H9 (cell line): Measurements from ENCODE around the gene BCAS3. TPM values are rescaled to one million over a fixed set of nuclear protein-coding genes. Genes with fewer than 3 reads are reported as not detected.
A peak's percentile ranks its signal among the peaks of the same experiment; 100 is the strongest.

Source experiments
- DNase-seq: peaks from one replicate; pipeline ENCODE4 v3.0.0-alpha.2; 2017
- H2AFZ ChIP-seq: one replicate; pipeline ENCODE4 v1.6.1; 2013; ENCODE audit warnings: mild to moderate bottlenecking, low read length, control low read depth, moderate library complexity
- H2AK5ac ChIP-seq: 2 replicates; pipeline ENCODE4 v1.6.1; 2013; ENCODE audit warnings: low read length, control low read depth, mixed read lengths; ENCODE audit not compliant: insufficient read length
- H2BK120ac ChIP-seq: one replicate; pipeline ENCODE4 v1.6.1; 2013; ENCODE audit warnings: low read depth, mild to moderate bottlenecking, low read length, control low read depth, inconsistent platforms; ENCODE audit not compliant: poor library complexity, severe bottlenecking
- H2BK12ac ChIP-seq: 2 replicates; pipeline ENCODE4 v1.6.1; 2013; ENCODE audit warnings: low read length, control low read depth, mixed read lengths, low read depth; ENCODE audit not compliant: insufficient read length
- H2BK15ac ChIP-seq: 2 replicates; pipeline ENCODE4 v1.6.1; 2013; ENCODE audit warnings: low read depth, low read length, control low read depth
- H2BK20ac ChIP-seq: one replicate; pipeline ENCODE4 v1.6.1; 2013; ENCODE audit warnings: low read depth, mild to moderate bottlenecking, low read length, control low read depth, inconsistent platforms; ENCODE audit not compliant: poor library complexity, severe bottlenecking
- H2BK5ac ChIP-seq: 2 replicates; pipeline ENCODE4 v1.6.1; 2013; ENCODE audit warnings: low read length, control low read depth, mixed read lengths; ENCODE audit not compliant: insufficient read length
- H3K14ac ChIP-seq: 2 replicates; pipeline ENCODE4 v1.6.1; 2013; ENCODE audit warnings: low read length, control low read depth; ENCODE audit not compliant: insufficient read depth
- H3K18ac ChIP-seq: 2 replicates; pipeline ENCODE4 v1.6.1; 2013; ENCODE audit warnings: low read depth, mild to moderate bottlenecking, mixed read lengths, low read length, control low read depth; ENCODE audit not compliant: insufficient read length
- H3K23ac ChIP-seq: 2 replicates; pipeline ENCODE4 v1.6.1; 2013; ENCODE audit warnings: low read length, control low read depth, mixed read lengths, low read depth; ENCODE audit not compliant: insufficient read length
- H3K23me2 ChIP-seq: 2 replicates; pipeline ENCODE4 v1.6.1; 2013; ENCODE audit warnings: low read depth, mild to moderate bottlenecking, mixed read lengths, low read length, control low read depth; ENCODE audit not compliant: insufficient read length, poor library complexity, severe bottlenecking
- H3K27ac ChIP-seq: 2 replicates; pipeline ENCODE4 v1.5.1; 2013; ENCODE audit warnings: low read length, control low read depth, mixed read lengths, low read depth; ENCODE audit not compliant: insufficient read length
- H3K27me3 ChIP-seq: 2 replicates; pipeline ENCODE4 v1.6.1; 2013; ENCODE audit warnings: low read length, control low read depth, inconsistent platforms; ENCODE audit not compliant: insufficient read depth
- H3K4ac ChIP-seq: 2 replicates; pipeline ENCODE4 v1.6.1; 2013; ENCODE audit warnings: low read depth, mild to moderate bottlenecking, control low read depth, inconsistent platforms, low read length, moderate library complexity
- H3K4me1 ChIP-seq: 2 replicates; pipeline ENCODE4 v1.6.1; 2013; ENCODE audit warnings: low read length, control low read depth, inconsistent platforms; ENCODE audit not compliant: insufficient read depth
- H3K4me2 ChIP-seq: 2 replicates; pipeline ENCODE4 v1.6.1; 2013; ENCODE audit warnings: low read length, control low read depth, mixed read lengths; ENCODE audit not compliant: insufficient read length, insufficient read depth
- H3K56ac ChIP-seq: 2 replicates; pipeline ENCODE4 v1.6.1; 2013; ENCODE audit warnings: low read depth, mild to moderate bottlenecking, mixed read lengths, low read length, control low read depth; ENCODE audit not compliant: insufficient read length
- H3K79me1 ChIP-seq: 2 replicates; pipeline ENCODE4 v1.6.1; 2013; ENCODE audit warnings: low read depth, mild to moderate bottlenecking, moderate library complexity, low read length, control low read depth, inconsistent platforms; ENCODE audit not compliant: insufficient read depth, poor library complexity, severe bottlenecking
- H3K79me2 ChIP-seq: 2 replicates; pipeline ENCODE4 v1.6.1; 2013; ENCODE audit warnings: low read length, control low read depth, inconsistent platforms; ENCODE audit not compliant: insufficient read depth
- H3K9ac ChIP-seq: 2 replicates; pipeline ENCODE4 v1.6.1; 2013; ENCODE audit warnings: low read length, control low read depth, mixed read lengths; ENCODE audit not compliant: insufficient read length; ENCODE audit errors: extremely low read depth
- H3K9me3 ChIP-seq: one replicate; pipeline ENCODE4 v1.6.1; 2013; ENCODE audit warnings: low read depth, low read length, inconsistent platforms; ENCODE audit not compliant: control insufficient read depth
- H3T11ph ChIP-seq: one replicate; pipeline ENCODE4 v1.6.1; 2013; ENCODE audit warnings: mild to moderate bottlenecking, low read length, control low read depth, inconsistent platforms
- H4K20me1 ChIP-seq: one replicate; pipeline ENCODE4 v1.6.1; 2013; ENCODE audit not compliant: control insufficient read depth, insufficient read length, insufficient read depth
- H4K5ac ChIP-seq: 2 replicates; pipeline ENCODE4 v1.6.1; 2013; ENCODE audit warnings: low read depth, mild to moderate bottlenecking, mixed read lengths, low read length, control low read depth; ENCODE audit not compliant: insufficient read length
- H4K8ac ChIP-seq: replicated peaks from 2 replicates; pipeline ENCODE4 v1.6.1; 2013; ENCODE audit warnings: low read length, control low read depth, mixed read lengths, low read depth; ENCODE audit not compliant: insufficient read length
- H4K91ac ChIP-seq: 2 replicates; pipeline ENCODE4 v1.6.1; 2013; ENCODE audit warnings: low read depth, mild to moderate bottlenecking, moderate library complexity, mixed read lengths, low read length, control low read depth; ENCODE audit not compliant: insufficient read length
- H3K27ac Mint-ChIP-seq, 3 experiments: 2 replicates in 2 of 3; 3 replicates in 1 of 3; pipeline ENCODE4 v1.8.0; 2020 to 2021; ENCODE audit warnings: mixed read lengths in 3 of 3, mild to moderate bottlenecking in 1 of 3, moderate library complexity in 1 of 3
- H3K27me3 Mint-ChIP-seq: 2 replicates; pipeline ENCODE4 v1.8.0; 2021; ENCODE audit warnings: low read depth, mild to moderate bottlenecking, moderate library complexity, mixed read lengths
- H3K36me3 Mint-ChIP-seq, 3 experiments: 2 replicates in 2 of 3; 3 replicates in 1 of 3; pipeline ENCODE4 v1.8.0; 2020 to 2021; ENCODE audit warnings: low read depth in 3 of 3, mixed read lengths in 3 of 3; ENCODE audit not compliant: insufficient read depth in 1 of 3
- H3K4me1 Mint-ChIP-seq, 2 experiments: 2 replicates each; pipeline ENCODE4 v1.8.0; 2020; ENCODE audit warnings: mixed read lengths in 2 of 2
- H3K4me3 Mint-ChIP-seq, 2 experiments: 2 replicates in 1 of 2; 3 replicates in 1 of 2; pipeline ENCODE4 v1.8.0; 2020 to 2021; ENCODE audit warnings: mild to moderate bottlenecking in 2 of 2, mixed read lengths in 2 of 2, moderate library complexity in 1 of 2
- H3K9me3 Mint-ChIP-seq, 2 experiments: 2 replicates in 1 of 2; 3 replicates in 1 of 2; pipeline ENCODE4 v1.8.0; 2020; ENCODE audit warnings: mild to moderate bottlenecking in 2 of 2, mixed read lengths in 2 of 2, moderate library complexity in 1 of 2
- WGBS: extraction: QIAGEN DNeasy Blood & Tissue Kit; methylation state at CpG from one replicate; pipeline ENCODE4 v1.1.7; 2013; ENCODE audit warnings: missing lambda C conversion rate, low lambda C conversion rate, mixed read lengths; ENCODE audit not compliant: insufficient read length; ENCODE audit errors: extremely low coverage; 5-methylcytosine and 5-hydroxymethylcytosine counted together
- total RNA-seq: library from RNA; stranded (reverse); gene quantifications from 2 replicates; pipeline ENCODE4 v1.2.1, GENCODE V29; 2021
- TF ChIP-seq, protein P1 (sequence below): fragments of 200-600 bp; sonication (generic); conservative IDR thresholded peaks from 3 replicates; pipeline ENCODE4 v1.8.0; 2021; ENCODE audit warnings: antibody characterized with exemption, mild to moderate bottlenecking

The BCAS3 gene
- total RNA-seq, 1 experiment from 2014 or later, result 22.4 TPM

DNA sequence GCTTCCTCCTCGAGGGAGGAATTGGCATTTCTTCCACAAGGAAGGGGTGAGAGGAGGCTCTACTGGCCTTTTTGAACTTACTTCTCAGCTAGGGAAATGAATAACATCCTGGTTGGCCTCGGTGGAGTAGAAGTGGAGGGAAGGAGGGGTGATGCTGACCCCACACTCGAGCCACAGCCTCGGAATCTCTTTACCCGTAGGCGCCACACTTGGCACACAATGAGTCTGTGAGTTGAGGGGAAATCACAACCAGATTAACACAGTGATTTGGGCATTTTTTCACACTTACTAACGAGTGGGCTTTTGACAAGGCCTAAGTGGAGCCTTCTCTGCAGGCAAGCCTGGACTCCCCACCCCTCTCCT, 674.7 kb downstream of the BCAS3 start:
- H3K79me2 ChIP-seq, result no peaks in the 10 kb centered on the region
- no peak overlapping the region for H3K56ac ChIP-seq
- no peak overlapping the region for H2AK5ac ChIP-seq
- no peaks in the 10 kb centered on the region for H3K9me3 ChIP-seq
- H3K18ac ChIP-seq, result no peak overlapping the region
- no peak overlapping the region; the same call in 1 of the 2 replicates for H3K14ac ChIP-seq
- Mint-ChIP-seq H3K4me3 (no peak overlapping the region), H3K36me3 (no peaks in the 10 kb centered on the region; a peak in 1 of 7 replicates), H3K27me3 (no peaks in the 10 kb centered on the region; the same call in 1 of the 2 replicates), H3K27ac (peak overlapping the region in 1 of 3 experiments; percentile 91; a peak in 1 of 7 replicates), H3K9me3 (no peaks in the 10 kb centered on the region), H3K4me1 (peaks cover 28 to 33% of the 10 kb centered on the region in 2 experiments)
- TF ChIP-seq, protein P1, sequence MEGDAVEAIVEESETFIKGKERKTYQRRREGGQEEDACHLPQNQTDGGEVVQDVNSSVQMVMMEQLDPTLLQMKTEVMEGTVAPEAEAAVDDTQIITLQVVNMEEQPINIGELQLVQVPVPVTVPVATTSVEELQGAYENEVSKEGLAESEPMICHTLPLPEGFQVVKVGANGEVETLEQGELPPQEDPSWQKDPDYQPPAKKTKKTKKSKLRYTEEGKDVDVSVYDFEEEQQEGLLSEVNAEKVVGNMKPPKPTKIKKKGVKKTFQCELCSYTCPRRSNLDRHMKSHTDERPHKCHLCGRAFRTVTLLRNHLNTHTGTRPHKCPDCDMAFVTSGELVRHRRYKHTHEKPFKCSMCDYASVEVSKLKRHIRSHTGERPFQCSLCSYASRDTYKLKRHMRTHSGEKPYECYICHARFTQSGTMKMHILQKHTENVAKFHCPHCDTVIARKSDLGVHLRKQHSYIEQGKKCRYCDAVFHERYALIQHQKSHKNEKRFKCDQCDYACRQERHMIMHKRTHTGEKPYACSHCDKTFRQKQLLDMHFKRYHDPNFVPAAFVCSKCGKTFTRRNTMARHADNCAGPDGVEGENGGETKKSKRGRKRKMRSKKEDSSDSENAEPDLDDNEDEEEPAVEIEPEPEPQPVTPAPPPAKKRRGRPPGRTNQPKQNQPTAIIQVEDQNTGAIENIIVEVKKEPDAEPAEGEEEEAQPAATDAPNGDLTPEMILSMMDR, result no peak
- no peak overlapping the region for H3T11ph ChIP-seq
- no peak overlapping the region for H2AFZ ChIP-seq
- no peak overlapping the region for H2BK5ac ChIP-seq
- no peak for DNase-seq
- H3K9ac ChIP-seq, result no peak overlapping the region
- no CpG with 5 or more reads among the region's 7 CpGs for WGBS
- no peaks in the 10 kb centered on the region for H3K27me3 ChIP-seq
- no peak overlapping the region for H3K4ac ChIP-seq
- no peak overlapping the region for H4K5ac ChIP-seq
- no peak overlapping the region for H2BK12ac ChIP-seq
- H3K23me2 ChIP-seq, result no peaks in the 10 kb centered on the region
- no peak overlapping the region for H3K27ac ChIP-seq
- no peaks in the 10 kb centered on the region for H4K20me1 ChIP-seq
- H3K79me1 ChIP-seq, result no peaks in the 10 kb centered on the region
- H2BK15ac ChIP-seq, result no peak overlapping the region
- H3K4me2 ChIP-seq, result no peak overlapping the region
- no peak overlapping the region for H2BK20ac ChIP-seq
- H3K23ac ChIP-seq, result no peak overlapping the region
- H4K8ac ChIP-seq, result no peak overlapping the region
- no peak overlapping the region for H4K91ac ChIP-seq
- H3K4me1 ChIP-seq, result peaks cover 3% of the 10 kb centered on the region; the same call in 1 of the 2 replicates
- H2BK120ac ChIP-seq, result no peak overlapping the region
